Fibroblast of the conjunctiva (primary cell): Measurements from ENCODE around the gene DPPA2.
"Not testable (repeated sequence)": the region's sequence is repeated elsewhere in the genome, so short reads cannot be mapped to it uniquely, and the experiment has no call there.

Source experiments
- DNase-seq: peaks from one replicate; pipeline ENCODE4 v3.0.0-alpha.2; 2010; ENCODE audit warnings: low read depth

DPPA2 gene, protein sequence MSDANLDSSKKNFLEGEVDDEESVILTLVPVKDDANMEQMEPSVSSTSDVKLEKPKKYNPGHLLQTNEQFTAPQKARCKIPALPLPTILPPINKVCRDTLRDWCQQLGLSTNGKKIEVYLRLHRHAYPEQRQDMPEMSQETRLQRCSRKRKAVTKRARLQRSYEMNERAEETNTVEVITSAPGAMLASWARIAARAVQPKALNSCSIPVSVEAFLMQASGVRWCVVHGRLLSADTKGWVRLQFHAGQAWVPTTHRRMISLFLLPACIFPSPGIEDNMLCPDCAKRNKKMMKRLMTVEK

DNA sequence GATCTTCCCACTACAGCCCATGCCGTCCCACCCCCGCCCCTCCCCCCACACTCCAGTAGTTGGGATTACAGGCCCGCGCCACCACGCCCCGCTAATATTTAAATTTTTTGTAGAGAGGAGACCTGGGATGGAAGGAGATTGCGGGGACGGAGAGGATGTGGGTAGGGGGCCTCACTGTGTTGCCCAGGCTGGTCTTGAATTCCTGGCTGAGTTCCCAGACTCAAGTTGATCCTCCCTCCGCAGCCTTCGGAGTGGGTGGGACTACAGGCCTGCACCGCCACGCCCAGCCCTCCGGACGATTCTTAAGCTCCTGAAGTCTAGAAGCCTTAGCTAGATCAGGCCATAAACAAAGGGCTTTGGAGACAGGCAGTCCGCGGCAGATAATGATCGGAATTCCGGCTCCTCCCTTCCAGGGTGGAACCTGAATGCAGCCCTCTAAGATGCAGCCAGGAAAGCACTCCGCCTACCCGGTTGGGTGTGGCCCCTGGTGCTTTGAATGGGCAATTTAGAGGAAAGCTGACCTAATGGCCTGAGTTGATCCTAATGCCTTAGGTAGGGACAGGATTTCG, at the start of gene DPPA2:
Gene DPPA2, minus strand, starts transcription at position 356 of the 569 bp plus-strand sequence. CDS start 1,975 bp downstream, outside the sequence.
- DNase-seq: no peak

DNA sequence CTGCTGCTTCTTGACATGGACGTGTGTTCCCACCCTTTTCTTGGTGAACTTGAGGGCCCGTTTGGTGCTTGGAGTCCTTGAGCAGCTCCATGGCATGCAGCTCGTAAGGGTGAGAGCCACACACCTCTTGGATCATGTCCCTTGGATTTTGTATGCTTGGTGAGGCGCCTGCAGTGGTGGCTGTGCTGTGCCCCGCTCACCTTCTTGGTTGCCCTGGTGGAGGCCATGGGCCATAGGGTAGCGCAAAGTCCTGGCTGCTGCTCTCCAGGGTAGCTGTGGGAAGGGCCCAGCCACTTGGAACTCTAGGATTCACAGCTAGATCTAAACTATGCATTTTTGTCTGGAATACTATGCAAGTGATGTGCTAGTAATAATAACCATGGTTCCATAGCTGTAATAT, 47.8 kb upstream of the DPPA2 start:
- DNase-seq: no peak

DNA sequence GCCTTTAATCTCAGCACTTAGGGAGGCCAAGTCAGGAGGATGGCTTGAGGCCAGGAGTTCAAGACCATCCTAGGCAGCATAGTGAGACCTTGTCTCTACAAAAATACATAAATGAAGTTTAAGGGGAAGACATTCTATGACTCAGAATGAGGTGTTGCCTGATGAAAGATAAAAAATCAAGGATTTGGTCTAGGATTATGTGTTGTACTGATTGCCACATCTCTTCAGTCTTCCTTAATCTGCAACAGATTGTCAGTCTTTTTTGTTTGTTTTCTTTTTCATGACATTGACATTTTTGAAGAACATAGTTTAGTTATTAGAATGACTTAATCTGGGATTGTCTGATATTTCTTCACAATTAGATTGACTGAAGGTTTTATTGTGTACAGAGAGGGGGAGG, 47.3 kb upstream of the DPPA2 start:
- DNase-seq: peak; percentile 29

DNA sequence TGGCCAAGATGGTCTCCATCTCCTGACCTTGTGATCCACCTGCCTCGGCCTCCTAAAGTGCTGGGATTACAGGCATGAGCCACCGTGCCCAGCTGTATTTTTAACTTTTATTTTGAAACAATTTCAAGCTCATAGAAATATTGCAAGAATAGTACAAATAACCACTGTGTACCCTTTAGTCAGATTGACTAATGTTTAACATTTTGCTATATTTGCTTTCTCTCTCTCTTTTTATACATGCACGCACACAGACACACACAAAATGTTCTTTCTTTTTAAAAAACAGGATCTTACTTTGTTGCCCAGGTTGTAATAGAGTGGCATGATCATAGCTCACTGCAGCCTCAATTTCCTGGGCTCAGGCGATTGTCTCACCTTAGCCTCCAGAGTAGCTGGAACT, 46.5 kb upstream of the DPPA2 start:
- DNase-seq: no peak

DNA sequence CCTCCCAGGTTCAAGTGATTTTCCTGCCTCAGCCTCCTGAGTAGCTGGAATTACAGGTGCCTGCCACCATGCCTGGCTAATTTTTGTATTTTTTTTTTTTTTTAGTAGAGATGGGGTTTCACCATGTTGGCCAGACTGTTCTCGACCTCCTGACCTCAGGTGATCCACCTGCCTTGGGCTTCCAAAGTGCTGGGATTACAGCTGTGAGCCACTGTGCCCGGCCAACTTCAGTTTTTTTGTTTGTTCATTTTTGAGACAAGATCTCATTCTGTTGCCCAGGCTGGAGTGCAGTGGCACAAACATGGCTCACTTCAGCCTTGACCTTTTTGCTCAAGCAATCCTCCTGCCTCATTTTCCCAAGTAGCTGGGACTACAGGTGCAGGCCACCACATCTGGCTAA, 42.5 kb upstream of the DPPA2 start:
- not testable (repeated sequence) for DNase-seq

DNA sequence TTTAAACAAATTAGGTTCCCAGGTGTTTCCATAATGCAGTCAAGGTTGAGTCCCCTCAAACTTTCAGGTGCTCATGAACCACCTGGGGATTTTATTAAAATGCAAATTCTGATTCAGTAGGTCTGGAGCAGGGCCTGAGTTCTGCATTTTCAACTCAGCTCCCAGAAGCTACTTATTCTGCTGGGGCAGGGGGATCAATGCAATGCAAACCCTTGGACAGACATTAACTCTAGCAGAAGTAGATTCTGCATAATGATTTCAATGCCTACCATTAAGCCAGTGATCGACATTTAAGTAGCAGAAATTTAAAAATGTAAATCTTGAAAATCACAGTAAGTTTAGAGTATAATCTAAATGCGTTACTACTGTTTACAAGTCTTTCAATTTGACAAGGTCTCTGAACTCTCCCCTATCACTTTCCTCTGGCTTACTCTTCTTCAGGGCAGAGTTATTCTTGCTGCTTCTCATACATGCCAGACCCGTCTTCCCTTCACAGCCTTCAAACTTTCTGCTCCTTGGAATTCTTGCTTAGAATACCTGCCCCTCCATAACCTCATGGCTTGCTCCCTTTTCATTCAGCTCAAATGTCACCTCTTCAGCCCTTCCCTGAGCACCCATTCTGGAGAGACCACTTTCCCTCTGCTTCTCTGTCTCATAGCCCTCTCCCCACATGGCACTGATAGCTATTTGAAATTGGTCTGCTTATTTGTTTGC, 40.3 kb upstream of the DPPA2 start:
- no peak for DNase-seq

DNA sequence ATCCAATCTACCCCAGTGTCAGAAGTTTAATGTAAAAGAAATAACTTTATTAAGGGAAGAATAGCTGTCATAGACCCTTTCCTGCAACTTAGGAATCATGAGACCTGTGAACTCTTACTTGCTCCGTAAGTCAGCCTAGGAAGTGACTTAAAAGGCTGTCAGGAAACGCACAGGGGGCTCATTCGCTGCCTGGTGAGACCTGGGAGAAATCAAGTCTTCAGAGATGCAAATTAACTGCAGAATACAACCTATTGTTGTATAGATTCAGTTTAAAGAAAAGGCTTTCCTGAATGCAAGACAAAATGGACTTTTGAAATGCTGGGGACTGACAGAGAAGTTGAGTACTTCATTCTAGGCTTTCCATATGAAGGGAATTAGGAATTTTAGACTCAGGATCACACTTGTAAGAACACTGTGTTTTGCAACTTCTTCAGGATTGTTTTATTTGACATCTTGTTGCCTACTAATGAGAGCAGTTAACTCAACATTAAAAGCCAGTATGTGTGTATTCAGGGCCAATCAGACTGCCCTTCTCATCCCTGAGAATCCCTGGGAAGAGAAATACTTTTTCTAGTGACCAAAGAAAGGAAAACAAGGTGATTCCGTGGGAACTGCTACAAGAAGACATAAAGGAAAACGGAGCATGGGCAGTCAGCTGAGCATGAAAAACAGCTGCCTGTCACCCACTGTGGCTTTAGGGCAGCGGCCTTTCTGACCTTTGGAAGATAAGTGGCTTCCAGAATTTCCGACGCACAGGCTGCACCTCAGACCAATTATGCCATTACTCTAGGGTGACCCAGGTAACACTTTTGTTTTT, 39.5 kb upstream of the DPPA2 start:
- DNase-seq: no peak

DNA sequence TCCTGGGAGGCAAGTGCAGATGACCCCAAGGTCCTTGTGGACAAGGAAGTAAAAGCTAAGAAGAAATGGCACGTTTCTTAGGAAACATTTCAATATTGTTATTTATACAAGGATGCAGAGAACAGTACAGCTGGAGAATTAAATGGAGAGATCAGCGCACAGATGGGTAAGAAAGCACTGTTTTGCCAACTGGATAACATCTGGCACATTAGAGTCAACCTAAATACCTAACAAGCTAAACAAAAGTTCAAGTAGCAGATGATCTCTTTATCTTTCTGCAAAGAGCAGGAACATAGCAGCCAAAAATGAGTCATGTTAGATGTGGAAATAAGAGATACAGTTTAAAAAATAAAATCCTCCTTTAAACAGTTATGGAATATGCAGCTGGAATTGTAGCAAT, 36.7 kb upstream of the DPPA2 start:
- DNase-seq: peak; percentile 67

DNA sequence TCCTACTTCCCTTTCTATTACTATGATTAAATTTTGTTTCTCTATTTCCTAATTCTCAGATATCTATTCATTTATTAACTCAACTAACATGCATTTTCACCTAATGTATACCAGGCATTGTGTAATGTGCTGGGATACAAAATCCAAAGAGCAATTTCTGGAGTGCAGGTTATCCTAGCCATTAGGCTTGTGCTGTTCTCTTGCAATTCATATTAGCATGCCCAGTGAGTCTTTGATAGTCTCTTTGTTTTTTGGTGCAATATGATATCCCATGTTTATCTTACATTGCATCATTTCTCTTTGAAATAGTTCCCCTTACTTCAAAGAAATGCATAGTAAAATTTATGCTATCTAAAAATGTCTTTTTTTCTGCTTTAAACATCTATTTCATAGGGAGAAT, 34.9 kb upstream of the DPPA2 start:
- DNase-seq: no peak

DNA sequence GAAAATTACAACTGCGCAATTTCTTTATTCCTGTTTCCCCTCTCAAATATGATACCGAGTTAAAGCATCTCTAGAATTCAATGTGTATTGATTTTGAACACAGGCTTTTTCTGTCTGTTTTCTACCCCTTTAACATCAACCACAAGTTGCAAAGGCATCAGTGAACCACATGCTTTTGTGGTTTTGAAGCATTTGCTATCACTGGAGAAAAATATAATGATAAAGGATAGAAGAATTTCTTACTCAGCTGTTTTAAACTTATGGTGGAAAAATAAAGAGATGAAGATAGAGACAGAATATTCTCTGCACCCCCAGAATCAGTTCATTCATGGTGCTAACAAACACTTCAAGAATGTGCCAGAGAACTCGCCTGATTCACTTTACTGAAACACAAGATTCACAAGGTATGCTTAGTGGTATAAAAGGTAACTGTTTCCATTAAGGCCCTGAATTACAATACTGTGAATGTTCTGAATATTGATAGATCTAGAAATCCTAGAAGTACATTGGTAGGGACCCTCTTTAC, 30.5 kb upstream of the DPPA2 start:
- no peak for DNase-seq

DNA sequence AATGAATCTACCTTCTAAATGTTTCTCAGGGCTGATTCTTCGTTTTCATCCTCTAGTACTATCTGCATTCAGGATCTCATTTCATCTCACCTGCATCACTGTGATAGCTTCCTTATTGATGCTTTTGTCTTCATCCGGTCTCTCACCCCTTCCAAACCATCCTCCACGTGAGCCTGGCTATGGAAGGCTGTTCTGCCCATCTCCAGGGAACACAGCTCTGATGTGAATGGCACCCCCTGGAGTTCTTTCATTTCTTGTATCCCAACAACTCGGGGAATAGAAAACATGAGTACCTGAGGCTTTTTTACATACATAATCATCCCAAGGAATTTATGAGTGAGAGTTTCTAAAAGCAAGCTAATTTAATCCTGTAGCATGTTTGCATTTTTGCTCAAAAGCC, 29.8 kb upstream of the DPPA2 start:
- DNase-seq: no peak

DNA sequence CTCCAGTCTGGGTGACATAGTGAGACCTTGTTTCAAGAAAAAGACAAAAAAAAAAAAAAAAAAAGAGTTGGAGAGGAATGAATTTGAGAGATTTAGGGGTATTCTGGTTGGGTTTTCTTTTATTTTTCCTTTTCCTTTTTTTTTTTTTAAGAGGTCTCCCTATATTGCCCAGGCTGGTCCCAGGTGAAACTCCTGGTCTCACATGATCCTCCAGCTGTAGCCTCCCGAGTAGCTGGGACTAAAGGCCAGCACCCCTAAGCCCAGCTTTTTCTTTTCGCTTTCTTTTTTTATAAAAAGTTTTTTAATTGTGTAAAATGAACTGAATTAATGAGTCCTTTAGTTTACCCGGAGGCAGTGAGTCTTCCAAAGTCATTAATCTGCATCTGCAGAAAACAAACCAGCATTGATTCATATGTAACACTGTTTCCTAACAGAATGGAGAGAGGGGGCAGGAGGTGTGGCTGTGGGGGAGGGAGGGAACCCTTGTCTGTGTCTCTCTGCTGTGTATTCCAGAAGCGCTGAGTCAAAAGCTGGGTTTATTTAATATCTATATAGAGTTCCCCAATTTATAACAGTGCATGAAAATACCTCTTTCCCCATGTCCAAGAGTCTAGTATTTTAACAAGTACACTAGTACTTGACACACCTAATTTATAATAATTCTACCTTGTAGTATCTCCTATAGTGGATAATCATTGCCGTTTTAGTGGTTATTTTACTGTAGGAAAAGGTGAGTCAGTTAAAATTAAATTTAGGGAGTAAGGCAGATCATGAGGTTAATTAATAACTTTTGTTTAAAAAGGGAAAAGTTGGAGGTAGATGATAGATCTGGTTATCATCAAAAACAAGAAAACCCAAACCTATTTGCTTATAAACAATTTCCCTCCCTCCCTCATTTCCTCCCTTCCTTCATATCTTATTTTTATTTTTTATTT, 23.7 kb upstream of the DPPA2 start:
- no peak for DNase-seq

DNA sequence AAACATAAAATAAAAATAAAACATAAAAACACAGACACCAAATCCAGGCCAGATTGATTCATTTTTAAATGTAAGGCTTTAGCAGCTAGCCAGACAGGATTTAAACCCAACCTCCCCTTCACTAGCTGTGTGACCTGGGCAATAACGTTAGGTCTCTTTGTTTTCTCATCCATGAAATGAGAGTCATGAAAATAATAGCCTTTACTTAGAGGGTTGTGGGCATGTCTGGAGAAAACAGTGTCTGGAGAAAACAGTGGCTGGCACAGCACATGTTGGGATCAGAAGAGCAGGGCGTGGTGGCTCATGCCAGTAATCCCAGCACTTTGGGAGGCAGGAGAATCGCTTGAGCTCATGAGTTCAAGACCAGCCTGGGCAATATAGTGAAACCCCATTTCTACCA, 22.9 kb upstream of the DPPA2 start:
- no peak for DNase-seq

DNA sequence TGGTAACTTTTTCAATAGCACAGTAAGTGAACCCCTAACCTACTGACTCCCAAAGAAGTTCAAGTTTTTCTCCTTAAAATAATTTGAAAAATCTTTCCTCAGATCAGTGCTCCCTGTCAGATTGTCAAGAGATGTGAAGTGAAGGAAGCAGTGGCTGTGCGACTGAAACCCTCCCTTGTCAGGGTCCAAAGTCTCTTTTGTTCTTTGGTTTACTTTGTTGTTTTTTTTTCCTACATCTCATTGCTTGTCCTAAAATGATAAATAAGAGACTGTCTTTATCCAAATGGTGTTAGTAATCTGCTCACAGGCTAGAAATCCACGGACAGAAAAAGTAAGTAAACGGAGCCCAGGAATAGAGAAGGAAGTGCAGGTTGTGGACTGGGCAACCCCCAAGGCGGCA, 22.0 kb upstream of the DPPA2 start:
- no peak for DNase-seq

DNA sequence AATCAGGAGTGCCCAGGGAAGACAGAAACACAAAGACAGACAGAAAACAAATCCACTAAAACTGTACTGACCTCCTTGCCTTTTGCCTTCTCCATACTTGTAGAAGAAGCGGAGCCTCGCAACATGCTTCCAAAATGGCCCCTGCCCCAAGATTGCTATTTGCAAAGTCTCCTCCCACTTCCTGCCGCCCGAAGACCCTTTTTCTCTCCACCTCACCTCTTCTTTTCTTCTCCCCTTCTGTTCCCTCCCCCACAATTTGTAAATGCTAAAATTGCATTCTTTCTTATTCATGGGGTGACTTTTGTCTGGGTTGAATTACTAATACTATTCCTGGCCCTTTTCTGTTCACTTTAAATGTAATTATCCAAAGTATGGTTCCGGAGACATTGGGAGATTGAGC, 21.1 kb upstream of the DPPA2 start, which contains the start of gene DPPA4:
Gene DPPA4, minus strand, starts transcription at position 154 of the 400 bp plus-strand sequence. Its CDS starts 29 bp downstream, at position 125.
- no peak for DNase-seq

DNA sequence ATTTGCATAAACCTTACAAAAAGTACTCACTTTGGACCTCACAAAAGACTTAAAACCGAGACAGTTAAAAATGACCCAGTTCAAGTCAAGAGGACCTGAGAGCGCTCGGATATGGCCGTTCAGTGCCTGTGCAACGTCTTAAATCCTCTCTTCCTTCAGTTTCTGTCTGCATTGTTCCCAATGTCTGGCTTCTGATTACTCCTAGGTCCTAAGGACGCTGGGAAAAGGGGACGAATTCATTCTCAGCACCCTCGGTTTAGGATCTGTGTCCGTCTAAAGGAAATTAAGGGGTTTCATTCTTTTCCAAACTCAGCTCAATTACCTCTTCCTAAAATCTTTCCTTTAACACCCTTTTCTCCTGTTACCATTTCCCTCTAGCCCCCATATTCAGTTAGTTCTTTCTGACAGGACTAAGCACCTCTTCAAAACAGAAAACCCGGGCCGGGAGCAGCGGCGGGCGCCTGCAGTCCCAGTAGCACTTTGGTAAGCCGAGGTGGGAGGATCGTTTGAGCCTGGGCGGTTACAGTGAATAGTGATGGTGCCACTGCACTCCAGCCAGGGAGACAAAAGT, 20.1 kb upstream of the DPPA2 start:
- DNase-seq: no peak

DNA sequence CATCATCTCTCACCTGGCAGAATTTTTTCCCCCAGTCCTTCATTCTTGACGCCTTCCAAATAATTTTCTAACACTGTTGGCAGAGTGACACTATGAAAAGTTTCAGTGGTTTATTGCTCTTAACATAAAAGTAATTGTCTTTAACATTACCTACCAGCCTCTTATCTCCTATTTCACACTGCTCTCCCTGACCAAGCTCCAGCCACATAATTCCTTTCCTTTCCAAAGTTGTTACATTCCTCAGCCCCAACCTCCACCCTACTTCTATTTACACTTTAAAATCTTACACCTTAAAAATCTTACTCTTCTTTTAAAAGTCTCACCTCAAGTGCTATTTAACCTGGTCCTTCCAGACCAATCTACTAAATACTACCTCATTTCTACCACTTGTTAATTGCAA, 18.3 kb upstream of the DPPA2 start:
- DNase-seq: no peak

DNA sequence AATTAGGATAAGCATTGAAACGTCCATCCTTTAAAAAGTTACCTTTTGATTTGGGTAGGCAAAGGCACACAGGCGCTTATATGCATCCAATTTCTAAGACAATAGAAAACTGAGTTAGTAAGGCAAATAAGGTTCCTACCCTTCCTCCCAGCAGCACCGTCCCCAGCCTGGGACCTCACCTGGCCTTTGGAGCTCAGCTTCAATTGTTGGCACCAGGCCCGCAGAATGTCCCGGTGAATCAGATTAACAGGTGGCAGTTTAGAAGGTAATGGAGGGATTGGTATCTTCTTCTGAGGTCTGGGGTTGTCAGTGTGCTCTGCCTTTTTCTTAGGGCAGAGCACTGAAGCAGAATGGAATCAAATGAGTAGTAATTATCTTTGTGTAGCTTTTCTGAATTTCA, 15.4 kb upstream of the DPPA2 start:
- DNase-seq: no peak

DNA sequence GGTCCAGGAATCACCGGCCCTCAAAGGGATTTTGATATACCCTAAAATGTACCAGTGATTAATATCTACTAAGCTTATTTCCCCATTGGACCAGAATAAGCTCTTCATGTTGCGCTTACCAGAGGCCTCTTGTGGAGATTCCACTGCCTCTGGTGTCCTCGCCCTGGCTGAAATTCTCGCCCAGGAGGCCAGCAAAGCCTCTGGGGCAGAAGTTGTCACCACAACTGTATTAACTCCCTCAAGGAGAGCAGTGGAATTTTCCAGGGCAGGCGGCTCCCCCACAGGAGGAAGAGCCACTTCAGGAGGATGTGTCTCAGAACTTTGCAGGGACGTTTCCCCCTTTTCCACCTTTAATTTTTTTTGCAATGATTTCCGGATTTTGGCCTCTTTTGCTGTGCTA, 14.1 kb upstream of the DPPA2 start:
- DNase-seq: no peak

DNA sequence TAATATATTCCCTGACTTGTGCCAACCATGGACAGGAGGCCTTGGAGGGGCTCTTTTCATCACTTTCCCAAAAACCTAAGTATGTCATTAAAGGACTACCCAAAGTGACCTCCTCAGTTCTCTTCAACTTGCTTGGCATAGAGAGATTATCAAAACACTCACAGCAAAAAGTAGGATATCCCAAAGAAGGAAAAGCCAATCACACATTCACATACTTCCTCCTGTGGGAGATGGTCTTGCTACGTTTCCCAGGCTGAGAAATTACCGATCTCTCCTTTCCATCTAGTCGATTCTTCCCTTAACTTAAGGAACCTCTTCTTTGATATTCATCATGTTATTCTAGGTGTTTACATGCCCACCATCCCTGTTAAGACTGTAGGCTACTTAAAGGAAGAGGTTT, 11.9 kb upstream of the DPPA2 start:
- no peak for DNase-seq

DNA sequence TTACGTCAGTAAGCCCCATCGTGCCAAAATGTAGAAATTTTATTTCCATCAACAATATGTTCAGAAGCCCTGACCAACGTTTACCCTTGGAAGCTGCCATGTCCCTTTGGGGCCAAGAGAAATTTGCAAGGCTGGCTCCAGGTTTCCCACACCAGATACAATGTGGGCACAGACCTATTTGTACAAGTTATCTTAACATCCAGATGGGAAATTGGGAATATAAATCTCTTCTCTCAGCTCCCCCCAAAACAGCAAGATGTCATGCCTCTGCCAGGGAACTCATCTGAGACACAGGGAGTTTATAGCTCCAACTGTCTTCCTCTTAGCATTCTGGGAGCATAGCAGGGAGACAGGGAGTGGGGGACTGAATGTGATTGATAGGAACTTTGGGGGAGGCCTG, 9.3 kb upstream of the DPPA2 start:
- DNase-seq: no peak
